GM12892 (cell line): ENCODE measurements around the gene RAMP3.

ENCODE experiments used
- POLR2A ChIP-seq: IDR thresholded peaks from 2 replicates; pipeline ENCODE4 v1.6.1; 2011; ENCODE audit warnings: low read depth, low read length, control low read depth
- POLR2AphosphoS5 ChIP-seq: IDR thresholded peaks from 2 replicates; pipeline ENCODE4 v1.6.1; 2011; ENCODE audit warnings: low read depth, low read length, control low read depth
- TAF1 ChIP-seq: IDR thresholded peaks from 2 replicates; pipeline ENCODE4 v1.6.1; 2011; ENCODE audit warnings: low read depth, mild to moderate bottlenecking, control low read depth, low read length, borderline replicate concordance

- TF ChIP-seq POLR2AphosphoS5: no peak
- TF ChIP-seq POLR2A: no peak
- TF ChIP-seq TAF1: no peak
Measured at GRCh38 chr7:45116048-45116447, 41.5 kb upstream of the RAMP3 start.
